MM.1S (cell line): ENCODE results near the gene ANAPC4.

Experiments
- DNase-seq: peaks from one replicate; pipeline ENCODE4 v3.0.0-alpha.2; 2015
- H2AFZ ChIP-seq: fragments of 300-600 bp; sonication (generic); 2 replicates; pipeline ENCODE4 v1.6.0; 2016; ENCODE audit warnings: antibody characterized with exemption, low read length
- H3F3A ChIP-seq: fragments of 300-600 bp; sonication (generic); 2 replicates; pipeline ENCODE4 v1.6.1; 2016; ENCODE audit warnings: mild to moderate bottlenecking, antibody characterized with exemption, low read length, moderate library complexity, mixed read lengths; ENCODE audit not compliant: insufficient read depth
- H3K27ac ChIP-seq: fragments of 300-600 bp; sonication (generic); 2 replicates; pipeline ENCODE4 v1.5.1; 2016; ENCODE audit warnings: mild to moderate bottlenecking, low read length
- H3K27me3 ChIP-seq: fragments of 300-600 bp; sonication (generic); replicated peaks from 2 replicates; pipeline ENCODE4 v1.6.0; 2016; ENCODE audit warnings: low read length; ENCODE audit not compliant: insufficient read depth
- H3K36me3 ChIP-seq: fragments of 300-600 bp; sonication (generic); replicated peaks from 2 replicates; pipeline ENCODE4 v1.6.1; 2016; ENCODE audit warnings: mild to moderate bottlenecking, low read length, mixed read lengths; ENCODE audit not compliant: insufficient read depth
- H3K4me1 ChIP-seq: fragments of 300-600 bp; sonication (generic); 2 replicates; pipeline ENCODE4 v1.6.1; 2016; ENCODE audit warnings: low read length, mixed read lengths
- H3K4me2 ChIP-seq: fragments of 300-600 bp; sonication (generic); 2 replicates; pipeline ENCODE4 v1.6.0; 2016; ENCODE audit warnings: low read depth, low read length
- H3K4me3 ChIP-seq: fragments of 300-600 bp; sonication (generic); 2 replicates; pipeline ENCODE4 v1.5.1; 2016; ENCODE audit warnings: low read length, mixed read lengths
- H3K79me2 ChIP-seq: fragments of 300-600 bp; sonication (generic); 2 replicates; pipeline ENCODE4 v1.6.1; 2016; ENCODE audit warnings: mixed run types, low read length, mixed read lengths
- H3K9ac ChIP-seq: fragments of 300-600 bp; sonication (generic); 2 replicates; pipeline ENCODE4 v1.6.1; 2016; ENCODE audit warnings: low read length, mixed read lengths
- H3K9me2 ChIP-seq: fragments of 300-600 bp; sonication (generic); replicated peaks from 2 replicates; pipeline ENCODE4 v1.6.1; 2016; ENCODE audit warnings: mild to moderate bottlenecking, low read length, mixed read lengths; ENCODE audit not compliant: insufficient read depth
- H3K9me3 ChIP-seq: fragments of 300-600 bp; sonication (generic); replicated peaks from 2 replicates; pipeline ENCODE4 v1.6.1; 2016; ENCODE audit warnings: mild to moderate bottlenecking, low read length, mixed read lengths; ENCODE audit not compliant: insufficient read depth
- H4K20me1 ChIP-seq: fragments of 300-600 bp; sonication (generic); 2 replicates; pipeline ENCODE4 v1.6.1; 2016; ENCODE audit warnings: mild to moderate bottlenecking, low read length, moderate library complexity, mixed read lengths; ENCODE audit not compliant: insufficient read depth
- CTCF ChIP-seq: fragments of 300-600 bp; sonication (generic); IDR thresholded peaks from 2 replicates; pipeline ENCODE4 v1.5.1; 2016; ENCODE audit warnings: antibody characterized with exemption, low read length, mixed read lengths
- EZH2 ChIP-seq: fragments of 300-600 bp; sonication (generic); optimal IDR thresholded peaks from 2 replicates; pipeline ENCODE3; 2017; ENCODE audit warnings: low read depth, mild to moderate bottlenecking, antibody characterized with exemption, low read length, mixed read lengths
- EZH2phosphoT487 ChIP-seq: fragments of 300-600 bp; sonication (generic); IDR thresholded peaks from 2 replicates; pipeline ENCODE4 v1.6.1; 2018; ENCODE audit warnings: antibody characterized with exemption, low read length

Gene ANAPC4

DNA sequence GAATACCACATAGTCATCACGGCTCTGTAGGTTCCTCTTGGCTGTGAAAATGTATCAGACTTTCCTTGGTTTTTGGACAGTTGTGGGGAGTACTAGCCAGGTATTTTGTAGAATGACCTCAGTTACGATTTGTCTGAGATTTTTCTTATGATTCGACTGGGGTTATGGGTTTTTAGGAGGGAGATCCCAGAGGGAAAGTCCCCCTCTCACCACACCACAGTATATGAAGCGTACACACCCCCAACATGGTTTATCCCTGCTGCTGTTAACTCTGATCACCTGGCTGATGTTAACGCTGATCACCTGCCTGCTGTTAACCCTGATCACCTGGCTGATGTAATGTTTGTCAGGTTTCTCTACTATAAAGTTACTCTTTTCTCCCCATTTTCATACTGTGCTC is 72.6 kb downstream of the ANAPC4 start:
- Histone ChIP-seq H3K9ac (no peak overlapping the region), H3K9me2 (no peaks in the 10 kb centered on the region), H4K20me1 (no peaks in the 10 kb centered on the region), H3K9me3 (no peaks in the 10 kb centered on the region), H3F3A (no peaks in the 10 kb centered on the region), H3K4me1 (no peaks in the 10 kb centered on the region), H3K27me3 (no peaks in the 10 kb centered on the region), H3K27ac (no peak overlapping the region), H3K4me3 (no peak overlapping the region), H2AFZ (no peak overlapping the region), H3K4me2 (no peak overlapping the region), H3K36me3 (no peaks in the 10 kb centered on the region), H3K79me2 (no peaks in the 10 kb centered on the region)
- DNase-seq, result no peak
- TF ChIP-seq CTCF, result no peak
- no peak for TF ChIP-seq EZH2phosphoT487
- no peak for TF ChIP-seq EZH2

DNA sequence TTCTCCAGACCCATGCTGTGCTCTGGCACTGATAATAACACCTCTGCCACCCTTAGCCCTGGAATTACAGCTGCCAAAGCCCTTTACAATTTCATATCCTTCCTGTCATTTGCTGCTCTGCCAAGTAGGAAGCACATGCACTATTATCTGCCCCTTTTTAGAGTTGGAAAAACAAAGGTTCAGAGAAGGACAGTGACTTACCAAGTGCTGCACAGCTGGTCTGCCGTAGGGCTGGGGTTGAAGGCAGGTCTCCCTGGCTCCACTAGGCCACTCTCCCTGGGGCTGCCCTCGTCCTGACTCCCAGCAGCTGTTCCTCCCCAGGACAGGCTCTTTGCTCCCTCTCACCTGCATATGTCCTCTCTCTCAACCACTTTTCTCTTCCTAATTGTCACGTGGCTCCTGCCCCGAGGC is 73.4 kb downstream of the ANAPC4 start:
- no peak for DNase-seq
- Histone ChIP-seq H3F3A (no peaks in the 10 kb centered on the region), H4K20me1 (no peaks in the 10 kb centered on the region), H3K9me2 (no peaks in the 10 kb centered on the region), H3K4me3 (no peak overlapping the region), H3K4me2 (no peak overlapping the region), H3K4me1 (no peaks in the 10 kb centered on the region), H3K9ac (no peak overlapping the region), H3K79me2 (no peaks in the 10 kb centered on the region), H3K36me3 (no peaks in the 10 kb centered on the region), H3K9me3 (no peaks in the 10 kb centered on the region), H2AFZ (no peak overlapping the region), H3K27me3 (no peaks in the 10 kb centered on the region), H3K27ac (no peak overlapping the region)
- TF ChIP-seq EZH2, result no peak
- TF ChIP-seq EZH2phosphoT487, result no peak
- no peak for TF ChIP-seq CTCF

- Histone ChIP-seq H3K27ac (no peak overlapping the region), H3K36me3 (no peaks in the 10 kb centered on the region), H3K9me3 (no peaks in the 10 kb centered on the region), H4K20me1 (no peaks in the 10 kb centered on the region), H3K4me2 (no peak overlapping the region), H2AFZ (no peak overlapping the region), H3K79me2 (no peaks in the 10 kb centered on the region), H3K9me2 (no peaks in the 10 kb centered on the region), H3K4me3 (no peak overlapping the region), H3K27me3 (no peaks in the 10 kb centered on the region), H3K4me1 (no peaks in the 10 kb centered on the region), H3K9ac (no peak overlapping the region), H3F3A (no peaks in the 10 kb centered on the region)
- no peak for DNase-seq
- TF ChIP-seq CTCF, result no peak
- TF ChIP-seq EZH2phosphoT487, result no peak
- no peak for TF ChIP-seq EZH2
These were observed 74.6 kb downstream of the ANAPC4 start for GRCh38 chr4:25451676-25452075.
